ENCODE data around the gene LTBP3.
"Not testable (repeated sequence)": the region's sequence is repeated elsewhere in the genome, so short reads cannot be mapped to it uniquely, and the experiment has no call there.

LTBP3 gene

GRCh38 chr11:65535102-65535501 lies 23.1 kb downstream of the LTBP3 start:
- DNase-seq: no peak

DNA sequence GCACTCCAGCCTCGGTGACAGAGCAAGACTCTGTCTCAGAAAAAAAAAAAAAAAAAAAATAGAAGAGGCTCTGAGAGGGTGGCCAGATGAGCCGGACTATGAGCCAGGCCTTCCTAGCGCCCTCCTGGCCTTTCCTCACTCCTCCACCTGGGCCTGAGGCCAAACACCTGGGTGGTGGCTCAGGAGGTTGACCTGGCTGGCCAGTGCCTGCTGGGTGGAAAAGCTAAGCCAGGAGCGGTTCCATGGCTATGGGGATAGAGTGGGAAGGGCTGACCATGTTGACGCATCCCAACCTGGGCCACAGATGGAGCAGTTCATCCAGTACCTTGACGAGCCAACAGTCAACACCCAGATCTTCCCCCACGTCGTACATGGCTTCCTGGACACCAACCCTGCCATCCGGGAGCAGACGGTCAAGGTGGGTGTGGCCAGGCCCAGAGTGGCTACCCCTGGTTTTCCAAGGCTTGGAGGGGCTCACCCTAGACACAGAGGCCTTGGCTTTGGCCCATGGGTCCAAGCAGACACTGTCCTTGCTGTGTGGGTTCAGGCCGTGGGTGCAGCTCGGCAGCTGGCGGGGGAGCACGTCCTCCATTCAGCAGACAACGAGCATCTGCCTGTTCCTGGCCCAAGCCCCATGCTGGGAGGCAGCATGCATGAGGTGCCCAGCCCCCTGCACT lies 25.6 kb downstream of the LTBP3 start:
- DNase-seq: no peak

GRCh38 chr11:65530157-65530496 lies 28.0 kb downstream of the LTBP3 start:
- no peak for DNase-seq

DNA sequence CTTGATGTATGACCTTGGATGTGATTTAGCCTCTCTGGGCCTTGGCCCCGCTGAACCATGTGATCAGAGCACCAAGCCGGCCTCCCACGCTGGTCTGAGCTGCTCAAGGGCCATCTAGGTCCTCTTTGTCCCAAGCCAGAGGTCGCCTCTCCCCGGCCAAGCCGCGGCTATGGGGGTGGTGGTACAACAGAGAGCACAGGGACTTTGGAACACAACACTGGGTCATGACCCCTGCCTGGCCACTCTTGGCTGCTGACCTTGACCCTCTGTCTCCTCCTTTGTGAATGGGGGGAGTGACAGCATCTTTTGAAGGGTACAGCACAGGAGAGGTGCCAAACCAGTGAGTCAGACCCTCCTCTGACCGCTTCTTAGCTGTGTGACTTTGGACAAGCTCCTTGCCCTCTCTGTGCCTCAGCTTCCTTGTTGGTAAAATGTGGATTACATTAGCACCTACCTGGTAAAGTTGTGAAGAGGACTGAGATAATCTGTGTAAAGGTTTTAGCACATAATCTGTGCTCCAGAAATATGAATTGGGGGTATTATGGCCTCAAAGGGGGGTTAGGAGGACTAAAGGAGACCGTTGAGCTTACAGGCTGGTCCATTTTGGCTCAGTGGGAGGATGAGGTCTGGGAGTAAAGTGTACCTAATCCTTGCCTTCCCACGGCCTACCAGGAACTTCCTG lies 28.5 kb downstream of the LTBP3 start:
- DNase-seq: no peak

DNA sequence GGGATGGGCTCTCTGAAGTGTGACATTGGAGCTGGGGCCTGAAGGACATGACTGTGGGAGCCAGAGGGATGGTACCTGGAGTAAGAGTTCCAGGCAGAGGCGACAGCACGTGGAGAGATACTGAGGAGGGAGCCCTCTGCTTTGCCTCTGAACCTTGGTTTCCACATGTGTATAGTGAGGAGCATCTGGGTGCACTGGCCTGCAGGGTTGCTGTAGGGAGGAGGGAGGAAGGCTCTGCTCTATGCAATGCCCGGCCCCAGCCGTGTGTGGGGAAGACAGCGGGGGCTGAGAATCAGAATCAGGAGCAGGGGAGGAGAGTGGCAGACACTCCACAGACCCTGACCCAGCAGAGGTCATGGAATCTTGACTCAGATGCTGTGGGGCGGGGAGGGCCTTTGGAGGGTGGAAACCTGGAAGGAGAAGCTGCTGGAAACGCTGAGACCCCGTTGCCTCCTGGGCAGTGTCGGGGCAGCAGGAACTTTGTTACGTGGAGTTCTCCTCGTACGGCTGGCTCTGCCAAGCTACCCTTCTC lies 29.3 kb downstream of the LTBP3 start:
- no peak for DNase-seq

- no peak for DNase-seq
Observed at GRCh38 chr11:65526744-65527143, 31.4 kb downstream of the LTBP3 start.

GRCh38 chr11:65525546-65526480 lies 32.3 kb downstream of the LTBP3 start:
- no peak for DNase-seq

GRCh38 chr11:65524741-65525545 lies 33.2 kb downstream of the LTBP3 start, which contains the start of gene SCYL1:
SCYL1 (plus strand) TSS chr11:65525083; CDS start chr11:65525154, 71 bp downstream.
- DNase-seq: peak; percentile 80

DNA sequence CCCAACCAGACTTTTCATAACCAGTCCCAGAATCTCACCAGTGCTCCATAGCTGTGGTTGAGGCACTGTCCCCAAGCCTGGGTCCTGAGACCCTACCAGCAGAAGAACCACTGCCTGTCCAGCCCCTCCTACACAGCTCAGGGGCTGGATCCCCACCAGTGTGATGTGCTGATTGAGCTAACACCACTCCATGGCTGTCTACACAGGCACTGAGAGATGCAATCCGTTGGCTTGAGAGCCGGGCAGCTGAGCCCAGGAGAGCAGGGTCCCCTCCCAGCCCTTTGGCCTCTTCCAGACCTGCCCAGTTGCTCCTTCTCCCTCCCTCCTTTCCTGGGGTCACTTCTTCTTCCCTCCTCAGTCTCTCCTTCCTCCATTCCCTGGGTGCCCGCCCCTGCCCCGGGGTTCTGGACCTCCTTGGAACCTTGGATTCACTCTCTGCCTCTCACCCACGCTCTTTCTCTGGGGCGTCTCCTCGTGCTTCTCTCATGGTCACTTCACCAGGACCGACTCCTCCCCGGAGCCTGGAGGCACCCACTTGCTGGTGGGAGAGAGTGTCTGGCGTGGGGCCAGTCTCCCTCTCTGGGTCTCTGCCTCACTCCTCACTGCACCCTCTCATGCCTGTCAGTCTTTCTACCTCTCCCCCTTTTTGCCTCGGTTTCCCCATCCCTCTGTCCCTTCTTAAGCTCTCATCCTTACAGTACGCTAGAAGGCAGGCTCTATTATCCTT lies 34.0 kb downstream of the LTBP3 start:
- no peak for DNase-seq

DNA sequence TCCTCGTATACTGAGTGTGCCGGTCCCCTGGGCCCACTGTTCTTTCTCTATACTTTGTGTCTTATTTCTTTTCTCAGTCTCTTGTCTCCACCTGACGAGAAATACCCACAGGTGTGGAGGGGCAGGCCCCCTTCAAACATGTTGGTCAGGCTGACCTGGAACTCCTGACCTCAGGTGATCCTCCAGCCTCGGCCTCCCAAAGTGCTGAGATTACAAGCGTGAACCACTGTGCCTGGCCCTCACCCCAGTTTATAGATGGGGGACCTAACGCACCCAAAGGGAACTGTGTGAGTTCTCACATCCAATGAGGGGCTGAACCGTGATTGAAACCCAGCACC lies 34.6 kb downstream of the LTBP3 start:
- DNase-seq: not testable (repeated sequence)

GRCh38 chr11:65522718-65523630 lies 35.2 kb downstream of the LTBP3 start:
- DNase-seq: peak; percentile 52

GRCh38 chr11:65521777-65522521 lies 36.2 kb downstream of the LTBP3 start:
- peak; percentile 43 for DNase-seq

GRCh38 chr11:65518941-65519549 lies 39.1 kb downstream of the LTBP3 start:
- peak; percentile 1 for DNase-seq

- no peak for DNase-seq
Observed at GRCh38 chr11:65516135-65516968, 41.8 kb downstream of the LTBP3 start.

DNA sequence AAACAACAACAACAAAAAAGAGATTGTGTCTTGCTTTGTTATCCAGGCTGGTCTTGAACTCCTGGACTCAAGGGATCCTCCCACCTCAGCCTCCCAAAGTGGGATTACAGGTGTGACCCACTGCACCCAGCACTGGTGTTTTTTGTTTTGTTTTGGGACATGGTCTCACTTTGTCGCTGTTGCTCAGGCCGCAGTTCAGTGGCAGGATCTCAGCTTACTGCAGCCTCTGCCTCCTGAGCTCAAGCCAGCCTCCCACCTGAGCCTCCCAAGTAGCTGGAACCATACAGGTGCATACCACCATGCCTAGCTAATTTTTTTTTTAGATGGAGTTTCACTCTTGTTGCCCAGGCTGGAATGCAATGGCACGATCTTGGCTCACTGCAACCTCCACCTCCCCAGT lies 45.8 kb downstream of the LTBP3 start:
- DNase-seq: not testable (repeated sequence)

- DNase-seq: peak; percentile 83
Observed at GRCh38 chr11:65506772-65507505, 51.2 kb downstream of the LTBP3 start.

DNA sequence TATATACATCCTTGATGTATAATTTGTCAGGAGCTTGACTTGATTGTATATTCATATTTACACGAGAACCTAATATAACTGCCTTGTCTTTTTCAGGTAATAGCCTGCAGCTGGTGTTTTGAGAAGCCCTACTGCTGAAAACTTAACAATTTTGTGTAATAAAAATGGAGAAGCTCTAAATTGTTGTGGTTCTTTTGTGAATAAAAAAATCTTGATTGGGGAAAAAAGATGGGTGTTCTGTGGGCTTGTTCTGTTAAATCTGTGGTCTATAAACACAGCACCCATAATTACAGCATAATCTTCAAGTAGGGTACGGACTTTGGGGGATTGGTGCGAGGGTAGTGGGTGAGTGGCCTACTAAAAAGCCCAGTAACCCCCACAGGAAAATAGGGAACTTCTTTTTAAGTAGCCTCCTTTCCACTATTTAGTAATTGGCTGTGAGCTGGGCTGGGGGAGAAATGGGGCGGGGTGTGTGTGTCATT lies 51.8 kb downstream of the LTBP3 start:
- no peak for DNase-seq
